ENCODE data around the gene AOPEP.

Gene AOPEP

GRCh38 chr9:95037789-95038521, 311.5 kb downstream of the AOPEP start:
- DNase-seq (ENCODE audit: low read depth), result no peak

DNA sequence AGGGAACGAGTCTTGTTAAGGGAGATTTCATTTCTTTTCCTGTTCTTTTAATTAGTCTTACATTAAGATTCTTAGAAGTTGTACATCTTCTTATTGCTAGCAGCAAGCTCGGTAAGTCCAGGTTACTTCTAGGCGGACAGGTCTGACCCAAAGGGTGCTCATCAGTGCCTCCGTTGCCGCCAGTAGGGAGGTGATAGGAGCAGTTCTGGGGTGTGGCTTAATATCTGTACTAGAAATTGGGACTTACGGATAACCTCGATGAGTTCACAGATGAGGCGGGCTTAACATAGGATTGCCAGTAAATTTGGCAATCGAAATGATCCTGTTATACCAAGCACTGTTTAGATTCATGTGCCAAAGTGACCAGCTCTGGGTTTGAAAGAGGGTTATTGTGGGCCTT, 312.2 kb downstream of the AOPEP start:
- DNase-seq (ENCODE audit: low read depth), result no peak

- DNase-seq (ENCODE audit: low read depth), result no peak
Observed at GRCh38 chr9:95040106-95040505, 313.6 kb downstream of the AOPEP start.

- DNase-seq (ENCODE audit: low read depth), result no peak
Observed at GRCh38 chr9:95043826-95044225, 317.3 kb downstream of the AOPEP start.

GRCh38 chr9:95044731-95045508, 318.4 kb downstream of the AOPEP start:
- no peak for DNase-seq (ENCODE audit: low read depth)

- no peak for DNase-seq (ENCODE audit: low read depth)
Observed at GRCh38 chr9:95045751-95046150, 319.3 kb downstream of the AOPEP start.

DNA sequence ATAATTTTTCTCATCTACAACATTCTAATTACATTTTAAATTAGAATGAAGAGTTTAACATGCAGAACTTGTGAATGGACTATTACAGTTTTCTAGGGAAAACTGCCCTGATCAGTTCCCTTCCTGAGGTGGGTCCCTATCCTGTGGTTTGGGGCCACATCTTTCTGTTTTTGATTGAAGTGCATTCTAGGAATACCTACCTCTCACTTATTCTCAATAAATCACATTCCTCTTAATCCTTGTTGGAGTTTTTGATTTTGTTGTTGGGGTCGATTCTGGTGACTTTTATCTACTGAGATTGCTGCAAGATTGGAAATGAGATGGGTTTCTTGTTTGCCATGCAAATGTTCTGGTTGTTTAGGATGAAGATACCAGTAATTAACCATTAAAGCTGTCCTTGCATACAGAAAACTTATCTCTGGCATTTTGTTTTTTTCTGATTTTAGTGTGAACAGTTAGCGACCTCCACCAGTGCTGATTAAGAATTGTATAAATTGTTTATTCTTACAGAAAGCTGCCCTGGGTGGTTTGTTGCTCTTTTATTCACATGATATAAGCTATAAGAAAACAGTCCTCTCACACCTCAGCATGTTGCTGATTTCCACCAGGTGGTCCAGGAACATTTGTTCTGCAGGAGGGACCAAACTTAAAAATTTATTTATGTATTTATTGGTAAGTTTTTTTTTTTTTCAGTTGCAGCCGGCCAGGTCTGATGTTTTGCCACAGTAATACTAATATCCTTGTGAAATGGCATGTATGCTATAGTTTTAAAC, 321.1 kb downstream of the AOPEP start:
- DNase-seq (ENCODE audit: low read depth), result no peak

DNA sequence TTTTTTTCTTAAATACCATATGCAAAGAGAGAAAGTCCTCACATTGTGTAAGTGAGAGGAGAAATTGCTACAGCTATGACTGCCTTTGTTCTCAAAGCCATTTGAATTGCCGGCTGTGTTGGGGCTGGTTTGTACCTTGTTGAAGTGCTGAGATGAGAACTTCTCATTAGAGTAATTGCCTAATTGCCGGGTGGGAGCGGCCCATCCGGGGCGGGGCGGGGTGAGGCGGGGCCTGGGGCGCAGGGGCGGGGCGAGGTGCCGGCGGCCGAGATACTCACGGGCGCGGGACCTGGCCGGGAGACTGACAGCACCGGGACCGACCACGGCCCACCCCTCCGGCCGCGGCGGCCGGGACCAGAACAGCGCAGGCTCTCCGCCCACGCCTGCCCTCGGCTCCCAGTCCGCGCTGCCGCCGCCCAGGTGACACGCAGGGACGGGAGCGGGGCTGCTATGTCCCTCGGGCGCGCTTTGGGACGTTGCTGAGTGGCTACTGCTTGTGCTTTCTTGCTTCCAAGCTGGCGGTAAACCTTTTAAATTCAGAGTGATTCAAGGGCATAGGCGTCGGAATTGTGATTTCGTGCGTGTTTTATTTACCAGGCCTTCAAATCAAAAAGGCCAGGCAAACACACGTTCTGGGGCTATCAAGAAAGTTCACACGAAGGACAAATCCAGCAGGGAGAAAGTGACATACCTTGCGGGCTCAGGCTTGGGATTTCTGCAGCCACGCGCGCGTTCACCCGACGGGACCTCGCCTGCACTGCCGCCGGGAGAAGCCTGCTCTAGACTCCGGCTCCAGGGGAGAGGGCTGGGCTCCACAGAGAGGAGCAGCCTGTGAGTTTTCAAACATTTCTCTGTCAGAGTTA, 322.0 kb downstream of the AOPEP start:
- peak; percentile 20 for DNase-seq (ENCODE audit: low read depth)

- DNase-seq (ENCODE audit: low read depth), result no peak
Observed at GRCh38 chr9:95049761-95050160, 323.3 kb downstream of the AOPEP start.

GRCh38 chr9:95053611-95054570, 327.4 kb downstream of the AOPEP start:
- no peak for DNase-seq (ENCODE audit: low read depth)

GRCh38 chr9:95055334-95055850, 328.9 kb downstream of the AOPEP start:
- DNase-seq (ENCODE audit: low read depth), result no peak

DNA sequence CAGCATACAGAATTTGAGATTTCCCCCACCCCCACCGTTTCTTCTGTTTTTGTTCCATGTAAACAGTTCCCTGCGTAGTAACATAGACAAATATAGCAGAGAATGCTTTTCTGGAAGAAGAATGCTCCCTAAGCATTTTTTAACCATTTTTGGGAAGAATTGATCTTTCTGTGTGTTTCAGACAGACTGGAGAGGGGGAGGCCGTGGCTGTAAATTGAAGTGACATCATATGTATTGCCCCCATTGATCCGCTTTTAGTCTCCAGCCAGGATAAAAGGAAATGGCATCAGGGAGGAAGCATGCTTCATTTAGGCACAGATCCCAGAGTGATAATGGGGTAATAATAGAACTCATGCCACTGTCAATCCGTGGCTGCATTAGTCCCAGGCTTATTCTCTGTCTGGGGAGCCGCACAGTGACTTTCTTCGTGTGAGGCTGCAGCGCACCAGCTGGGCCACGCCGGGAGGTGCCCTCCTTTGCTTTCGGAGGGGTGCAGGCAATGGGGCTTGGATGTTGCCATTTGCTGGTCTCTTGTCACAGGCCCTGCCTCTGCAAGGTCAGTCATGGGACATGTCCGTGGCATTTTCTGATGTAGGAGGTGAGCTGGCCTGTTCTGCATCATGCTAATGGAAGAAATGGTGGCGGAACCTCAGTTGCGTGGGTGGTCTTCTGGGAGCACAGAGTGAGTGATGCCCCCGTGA, 329.5 kb downstream of the AOPEP start:
- no peak for DNase-seq (ENCODE audit: low read depth)

GRCh38 chr9:95057101-95057500, 330.6 kb downstream of the AOPEP start:
- no peak for DNase-seq (ENCODE audit: low read depth)

- no peak for DNase-seq (ENCODE audit: low read depth)
Observed at GRCh38 chr9:95058121-95058785, 331.8 kb downstream of the AOPEP start.

DNA sequence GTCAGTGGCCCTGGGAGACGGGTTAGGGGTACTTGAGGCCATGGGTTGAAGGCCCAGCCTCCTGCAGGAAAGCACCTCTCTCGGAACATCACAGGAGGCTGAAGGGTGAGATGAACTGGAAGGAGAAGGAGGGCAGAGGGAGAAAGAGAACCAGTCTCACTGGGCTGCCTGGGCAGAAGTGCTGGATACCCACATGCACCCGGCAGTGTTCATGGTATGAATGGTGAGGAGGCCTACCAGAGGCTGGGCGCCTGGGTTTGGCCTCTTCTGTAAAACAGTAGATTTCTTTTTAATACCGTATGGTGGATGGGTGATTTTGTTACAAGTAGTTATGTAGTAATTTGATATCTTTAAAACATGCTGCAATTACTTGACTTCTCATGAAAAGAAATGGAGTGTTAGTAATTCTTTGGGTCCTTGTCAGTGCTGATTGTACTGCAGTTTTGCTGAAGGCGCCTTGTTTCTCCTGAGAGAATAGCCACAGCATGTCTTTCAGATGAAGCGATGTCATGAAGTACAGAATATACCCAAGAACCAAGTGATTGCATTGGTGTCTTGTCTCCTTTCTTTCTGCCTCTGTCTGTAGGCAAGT, 332.4 kb downstream of the AOPEP start:
- no peak for DNase-seq (ENCODE audit: low read depth)

DNA sequence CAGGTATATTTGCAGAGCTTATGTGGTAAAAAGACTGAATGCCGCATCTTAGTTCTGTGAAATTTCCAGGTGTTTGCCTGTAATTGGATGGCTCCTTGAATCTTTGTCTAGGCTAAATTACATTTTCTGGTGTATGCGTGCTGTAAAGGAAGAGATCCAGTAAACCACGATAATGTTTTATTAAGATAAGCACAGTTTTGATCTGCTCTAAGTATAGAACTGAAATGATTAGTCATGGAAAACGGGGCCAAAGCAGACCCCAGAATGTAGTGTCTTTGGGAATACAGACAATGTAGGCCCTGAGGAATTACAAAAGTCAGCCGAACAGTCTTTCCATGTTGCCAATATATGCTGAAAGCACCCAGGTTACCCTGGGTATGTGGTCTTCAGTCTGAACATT, 333.7 kb downstream of the AOPEP start:
- no peak for DNase-seq (ENCODE audit: low read depth)

- no peak for DNase-seq (ENCODE audit: low read depth)
Observed at GRCh38 chr9:95060916-95061315, 334.4 kb downstream of the AOPEP start.

DNA sequence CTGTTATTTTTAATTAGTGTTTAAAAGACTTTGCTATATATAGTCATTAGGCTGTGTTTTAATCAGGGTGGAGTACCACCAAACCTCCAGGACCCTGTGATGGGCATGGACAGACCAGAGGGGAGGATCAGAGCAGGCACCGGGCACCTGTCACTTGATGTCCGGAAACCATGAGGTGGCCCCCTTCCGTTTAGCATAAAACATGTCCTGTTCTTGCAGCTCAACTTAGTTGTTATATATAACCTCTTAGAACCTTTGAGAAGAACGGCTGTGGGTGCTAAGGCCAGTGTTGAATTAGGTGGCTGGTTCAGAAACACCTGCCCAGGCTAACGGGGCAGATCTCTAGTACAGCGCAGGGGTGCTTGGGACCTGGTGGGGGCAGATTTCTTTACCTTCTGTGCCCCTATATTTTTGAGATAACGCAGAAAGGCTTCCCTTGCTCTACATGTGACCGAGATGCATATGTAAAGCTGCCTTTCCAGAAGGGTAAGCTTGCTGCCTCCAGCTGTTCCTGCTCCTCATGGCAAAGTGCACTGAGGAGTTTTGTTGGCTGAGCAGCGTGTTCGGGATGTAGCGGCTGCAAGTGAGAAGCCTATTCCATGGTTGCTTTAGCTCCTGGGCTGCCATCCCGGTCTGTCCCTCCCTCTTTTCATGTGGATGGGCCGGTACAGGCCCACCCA, 335.6 kb downstream of the AOPEP start:
- DNase-seq (ENCODE audit: low read depth), result no peak
